Activated T-helper 17 cell treated with anti-CD3 and anti-CD28 coated beads, Interleukin-2, amount 50 U/mL, for 72 hours (primary cell): ENCODE measurements around the gene MYD88. TPM values are rescaled to one million over a fixed set of nuclear protein-coding genes. Genes with fewer than 3 reads are reported as not detected.
A peak's percentile ranks its signal among the peaks of the same experiment; 100 is the strongest.

Source experiments
- ATAC-seq: fragments of 150-1000 bp; cut with Tn5 transposase; replicated peaks from 2 replicates; pipeline ENCODE4 v1.10.0; 2021; ENCODE audit warnings: mild to moderate bottlenecking, moderate library complexity
- H3K27ac Mint-ChIP-seq: one replicate; pipeline ENCODE4 v1.8.0; 2022; ENCODE audit warnings: mixed read lengths
- H3K27me3 Mint-ChIP-seq: one replicate; pipeline ENCODE4 v1.8.0; 2022; ENCODE audit warnings: mixed read lengths
- H3K36me3 Mint-ChIP-seq: one replicate; pipeline ENCODE4 v1.8.0; 2022; ENCODE audit warnings: low read depth, mild to moderate bottlenecking, mixed read lengths
- H3K4me1 Mint-ChIP-seq: one replicate; pipeline ENCODE4 v1.8.0; 2022; ENCODE audit warnings: mixed read lengths
- H3K4me3 Mint-ChIP-seq: one replicate; pipeline ENCODE4 v1.8.0; 2022; ENCODE audit warnings: mild to moderate bottlenecking, mixed read lengths
- H3K9me3 Mint-ChIP-seq: one replicate; pipeline ENCODE4 v1.8.0; 2022; ENCODE audit warnings: mixed read lengths
- total RNA-seq, 2 donors: library from RNA; stranded (reverse); gene quantifications; one replicate each; pipeline ENCODE4 v1.2.3, GENCODE V29; 2022

MYD88 gene
- total RNA-seq, 2 donors from 2014 or later, result 34.5 to 57.0 TPM

DNA sequence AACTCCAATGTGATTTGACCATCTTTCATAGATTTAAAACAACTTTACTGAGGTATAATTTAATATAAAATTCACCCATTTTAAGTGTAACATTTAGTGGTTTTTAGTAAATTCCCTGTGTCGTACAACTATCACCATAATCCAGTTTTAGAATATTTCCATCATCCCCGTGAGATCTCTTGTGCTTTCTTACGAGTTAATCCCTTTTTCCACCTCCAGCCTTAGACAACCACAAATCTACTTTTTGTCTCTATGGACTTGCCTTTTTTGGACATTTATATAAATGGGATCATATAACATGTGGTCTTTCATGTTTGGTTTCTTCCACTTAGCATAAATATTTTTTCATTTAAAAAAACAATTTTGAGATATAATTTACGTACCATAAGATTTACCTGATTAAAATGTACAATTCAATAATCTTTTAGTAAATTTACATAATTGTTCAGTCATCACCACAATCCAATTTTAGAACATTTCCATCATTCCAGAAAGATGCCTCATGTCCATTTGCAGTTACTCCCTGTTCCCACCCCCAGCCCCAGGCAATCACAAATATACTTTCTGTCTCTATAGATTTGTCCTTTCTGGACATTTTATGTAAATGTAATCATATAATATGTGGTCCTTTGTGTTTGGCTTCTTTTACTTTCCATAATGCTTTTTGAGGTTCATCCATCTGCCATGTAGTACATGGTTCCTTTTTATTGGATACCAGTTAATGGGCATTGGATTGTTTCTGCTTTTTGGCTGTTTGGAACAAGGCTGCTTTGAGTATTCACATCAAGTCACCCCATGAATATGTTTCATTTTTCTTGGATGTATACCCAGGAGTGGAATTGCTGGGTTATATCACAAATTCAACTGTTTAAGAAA, 29.9 kb downstream of the MYD88 start:
- no peaks in the 10 kb centered on the region for H3K9me3 Mint-ChIP-seq
- peak overlapping the region; percentile 94 for H3K27ac Mint-ChIP-seq
- H3K4me3 Mint-ChIP-seq, result peak overlapping the region; percentile 94
- H3K27me3 Mint-ChIP-seq, result no peaks in the 10 kb centered on the region
- peaks cover 54% of the 10 kb centered on the region for H3K4me1 Mint-ChIP-seq
- H3K36me3 Mint-ChIP-seq, result peaks cover 65% of the 10 kb centered on the region
- no peak for ATAC-seq

DNA sequence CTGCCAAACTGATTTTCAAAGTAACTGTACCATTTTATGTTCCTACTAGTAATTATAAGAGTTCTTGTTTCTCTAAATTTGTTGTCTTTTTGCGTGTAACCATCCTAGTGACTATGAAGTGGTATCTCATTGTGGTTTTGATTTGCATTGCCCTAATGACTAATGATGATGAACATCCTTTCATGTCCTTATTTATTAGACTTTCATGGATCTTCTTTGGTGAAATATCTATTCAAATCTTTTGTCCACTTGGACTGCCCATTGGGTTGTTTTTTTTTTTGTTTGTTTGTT, 30.5 kb downstream of the MYD88 start:
- peak overlapping the region; percentile 94 for H3K27ac Mint-ChIP-seq
- peak overlapping the region; percentile 94 for H3K4me3 Mint-ChIP-seq
- ATAC-seq, result peak; percentile 15
- no peaks in the 10 kb centered on the region for H3K27me3 Mint-ChIP-seq
- peaks cover 60% of the 10 kb centered on the region for H3K4me1 Mint-ChIP-seq
- no peaks in the 10 kb centered on the region for H3K9me3 Mint-ChIP-seq
- peaks cover 65% of the 10 kb centered on the region for H3K36me3 Mint-ChIP-seq

DNA sequence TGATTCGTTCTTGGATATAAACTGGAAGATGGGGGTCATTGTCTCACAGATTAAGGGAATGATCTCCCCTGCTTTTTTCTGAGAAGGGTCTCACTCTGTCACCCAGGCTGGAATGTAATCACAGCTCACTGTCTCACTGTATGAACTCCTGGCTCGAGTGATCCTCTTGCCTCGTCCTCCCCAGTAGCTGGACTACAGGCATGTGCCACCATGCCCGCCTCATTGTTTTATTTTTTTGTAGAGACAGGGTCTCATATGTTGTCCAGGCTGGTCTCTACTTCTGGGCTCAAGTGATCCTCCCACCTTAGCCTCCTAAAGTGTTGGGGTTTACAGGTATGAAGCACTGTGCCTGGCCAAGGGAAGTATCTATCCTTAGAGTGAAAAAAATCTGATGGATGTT, 32.3 kb downstream of the MYD88 start:
- no peak for ATAC-seq
- Mint-ChIP-seq H3K9me3 (no peaks in the 10 kb centered on the region), H3K27me3 (no peaks in the 10 kb centered on the region), H3K4me3 (peak overlapping the region; percentile 34), H3K36me3 (peaks cover 53% of the 10 kb centered on the region), H3K4me1 (peaks cover 72% of the 10 kb centered on the region), H3K27ac (peak overlapping the region; percentile 48)

DNA sequence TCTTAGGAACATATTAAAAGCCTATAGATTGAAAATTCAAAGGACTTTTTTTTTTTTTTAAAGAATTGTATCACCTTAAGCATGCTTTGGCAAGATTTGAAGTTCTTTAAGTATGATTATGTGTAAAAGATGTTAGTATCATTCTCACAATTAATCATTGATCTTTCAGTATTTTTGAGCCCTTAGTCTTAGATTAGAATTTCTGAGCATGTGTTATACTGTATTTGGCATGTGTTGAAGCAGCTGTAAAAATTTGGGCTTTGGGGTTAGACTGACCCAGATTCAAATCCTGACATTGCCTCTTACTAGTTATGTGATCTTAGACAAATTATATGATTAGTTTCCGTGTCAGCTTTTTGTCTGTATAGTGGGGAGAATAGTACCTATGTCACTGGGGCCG, 33.2 kb downstream of the MYD88 start:
- Mint-ChIP-seq H3K4me1 (peaks cover 73% of the 10 kb centered on the region), H3K27me3 (no peaks in the 10 kb centered on the region), H3K9me3 (no peaks in the 10 kb centered on the region), H3K4me3 (peak overlapping the region; percentile 28), H3K36me3 (peaks cover 44% of the 10 kb centered on the region), H3K27ac (peak overlapping the region; percentile 33)
- ATAC-seq, result peak; percentile 6

DNA sequence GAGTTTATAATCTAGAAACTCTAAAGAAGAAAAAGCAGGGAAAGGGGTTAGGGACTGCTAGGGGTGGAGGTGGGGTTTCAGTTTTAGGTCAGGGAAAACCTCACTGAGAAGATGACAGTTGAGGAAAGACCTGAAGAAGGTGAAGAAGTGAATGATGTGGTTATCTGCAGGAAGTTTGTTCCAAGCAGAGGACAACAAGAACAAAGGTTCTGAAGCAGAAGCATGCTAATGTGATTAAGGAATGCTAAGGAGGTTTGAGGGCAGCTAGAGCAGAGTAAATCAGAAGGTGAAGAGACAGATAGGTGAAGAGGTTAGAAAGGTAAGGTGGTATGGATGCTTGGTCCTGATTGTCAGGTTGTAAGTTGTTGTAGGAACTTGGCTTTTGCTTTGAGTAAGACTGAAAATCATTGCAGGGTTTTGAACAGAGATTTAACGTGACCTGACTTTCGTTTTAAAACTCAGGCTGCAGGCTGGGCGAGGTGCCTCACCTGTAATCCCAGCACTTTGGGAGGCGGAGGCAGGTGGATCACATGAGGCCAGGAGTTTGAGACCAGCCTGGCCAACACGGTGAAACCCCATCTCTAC, 35.5 kb downstream of the MYD88 start:
- Mint-ChIP-seq H3K4me1 (peaks cover 56% of the 10 kb centered on the region), H3K36me3 (peaks cover 36% of the 10 kb centered on the region), H3K4me3 (peak overlapping the region; percentile 61), H3K27me3 (no peaks in the 10 kb centered on the region), H3K27ac (peak overlapping the region; percentile 13), H3K9me3 (no peaks in the 10 kb centered on the region)
- peak; percentile 61 for ATAC-seq

DNA sequence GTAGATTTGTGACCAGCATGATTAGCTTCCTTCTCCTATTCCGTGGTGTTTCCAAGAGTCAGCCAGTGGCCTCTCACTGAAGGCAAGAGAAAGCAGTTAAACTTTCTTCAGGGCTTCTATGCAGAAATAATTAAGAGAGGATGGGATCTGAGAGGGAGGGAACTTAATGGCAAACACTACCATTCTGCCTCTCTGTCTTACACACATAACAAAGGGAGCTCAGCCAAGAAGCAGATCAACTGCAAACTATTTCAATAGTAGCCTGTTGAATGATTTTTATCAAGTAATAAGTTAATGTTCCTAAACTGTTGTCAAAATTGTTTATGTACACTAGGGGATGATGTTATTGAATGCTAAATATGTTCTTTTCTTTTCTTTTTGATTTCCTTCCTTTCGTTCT, 38.7 kb downstream of the MYD88 start:
- H3K36me3 Mint-ChIP-seq, result peaks cover 48% of the 10 kb centered on the region
- no peak overlapping the region for H3K27ac Mint-ChIP-seq
- H3K9me3 Mint-ChIP-seq, result no peaks in the 10 kb centered on the region
- no peak for ATAC-seq
- H3K4me1 Mint-ChIP-seq, result peaks cover 45% of the 10 kb centered on the region
- H3K27me3 Mint-ChIP-seq, result no peaks in the 10 kb centered on the region
- no peak overlapping the region for H3K4me3 Mint-ChIP-seq

DNA sequence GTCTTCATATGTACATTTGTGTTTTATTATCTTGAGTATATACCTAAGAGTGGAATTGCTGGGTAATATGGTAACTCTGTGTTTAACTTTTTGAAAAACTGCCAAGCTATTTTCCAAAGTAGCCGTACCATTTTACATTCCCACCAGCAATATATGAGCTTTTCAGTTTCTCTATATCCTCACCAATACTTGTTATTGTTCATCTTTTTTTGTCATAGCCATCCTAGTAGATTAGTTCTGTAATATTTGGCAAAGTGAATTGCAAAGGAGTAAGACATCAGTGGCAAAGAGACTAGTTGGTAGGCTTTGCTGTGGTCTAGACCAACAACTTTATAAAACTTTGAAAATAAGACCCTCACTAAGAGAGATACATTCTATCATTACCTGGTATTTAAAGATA, 48.3 kb downstream of the MYD88 start:
- H3K27ac Mint-ChIP-seq, result no peak overlapping the region
- peaks cover 50% of the 10 kb centered on the region for H3K36me3 Mint-ChIP-seq
- H3K9me3 Mint-ChIP-seq, result no peaks in the 10 kb centered on the region
- no peaks in the 10 kb centered on the region for H3K4me1 Mint-ChIP-seq
- no peak for ATAC-seq
- H3K27me3 Mint-ChIP-seq, result no peaks in the 10 kb centered on the region
- no peak overlapping the region for H3K4me3 Mint-ChIP-seq

DNA sequence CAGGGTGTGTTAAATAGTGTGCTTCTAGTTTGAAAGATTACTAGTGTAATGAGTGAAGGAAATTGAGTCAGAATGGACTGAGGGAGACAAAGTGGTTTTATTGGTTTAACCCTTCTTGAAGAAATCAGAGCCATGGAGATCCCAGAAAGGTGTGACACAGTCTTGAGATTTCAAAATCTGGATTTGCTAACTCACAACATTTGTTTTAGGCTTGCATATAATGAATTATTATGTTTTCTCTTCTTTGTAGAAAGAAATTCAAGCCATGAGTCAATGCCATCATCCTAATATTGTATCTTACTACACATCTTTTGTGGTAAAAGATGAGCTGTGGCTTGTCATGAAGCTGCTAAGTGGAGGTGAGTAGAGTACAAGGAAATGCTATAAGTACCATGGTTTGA, 52.0 kb downstream of the MYD88 start:
- ATAC-seq, result peak; percentile 82
- no peak overlapping the region for H3K4me3 Mint-ChIP-seq
- no peaks in the 10 kb centered on the region for H3K27me3 Mint-ChIP-seq
- H3K4me1 Mint-ChIP-seq, result no peaks in the 10 kb centered on the region
- H3K27ac Mint-ChIP-seq, result no peak overlapping the region
- peaks cover 50% of the 10 kb centered on the region for H3K36me3 Mint-ChIP-seq
- H3K9me3 Mint-ChIP-seq, result no peaks in the 10 kb centered on the region

Other genes with a start within 250 kb of the MYD88 start
- 10 to 100 TPM; 12.7 to 13.4 TPM for gene VILL, start 147.9 kb upstream of the MYD88 start, total RNA-seq
- gene PLCD1, start 109.0 kb upstream of the MYD88 start, total RNA-seq, result 10 to 100 TPM; 17.7 to 24.4 TPM
- 1 to 10 TPM; 1.2 to 2.0 TPM for gene DLEC1, start 99.5 kb upstream of the MYD88 start, total RNA-seq
- gene ACAA1, start 1.5 kb upstream of the MYD88 start, total RNA-seq, result 10 to 100 TPM; 67.5 to 82.8 TPM
- gene OXSR1, start 26.9 kb downstream of the MYD88 start, total RNA-seq, result 10 to 100 TPM; 77.8 to 78.4 TPM
- gene SLC22A13, start 127.2 kb downstream of the MYD88 start, total RNA-seq, result 1 to 10 TPM in 1 of 2 donors, under 1 TPM in 1; 0.99 to 1.5 TPM
- gene SLC22A14, start 143.6 kb downstream of the MYD88 start, total RNA-seq, result under 1 TPM; 0.11 to 0.15 TPM
- 10 to 100 TPM in 1 of 2 donors, 1 to 10 TPM in 1; 6.3 to 10.1 TPM for gene XYLB, start 208.1 kb downstream of the MYD88 start, total RNA-seq